Uterus (tissue), 2 donors: ENCODE measurements around the gene SPINK2.

Experiments
- POLR2A ChIP-seq, 2 donors: fragments of 450-650 bp; IDR thresholded peaks; one replicate each; pipeline ENCODE4 v1.6.1; 2016; ENCODE audit warnings: antibody characterized with exemption in 2 of 2, mild to moderate bottlenecking in 1 of 2, moderate library complexity in 1 of 2
- TF ChIP-seq, protein P1 (sequence below), 4 experiments: fragments of 200-600 bp in 2 of 4; fragments of 450-650 bp in 2 of 4; sonication (generic) in 2 of 4; IDR thresholded peaks; one replicate each; pipeline ENCODE4 v1.5.1; 2016 to 2019; ENCODE audit warnings: antibody characterized with exemption in 4 of 4, mild to moderate bottlenecking in 2 of 4, moderate library complexity in 1 of 4

DNA sequence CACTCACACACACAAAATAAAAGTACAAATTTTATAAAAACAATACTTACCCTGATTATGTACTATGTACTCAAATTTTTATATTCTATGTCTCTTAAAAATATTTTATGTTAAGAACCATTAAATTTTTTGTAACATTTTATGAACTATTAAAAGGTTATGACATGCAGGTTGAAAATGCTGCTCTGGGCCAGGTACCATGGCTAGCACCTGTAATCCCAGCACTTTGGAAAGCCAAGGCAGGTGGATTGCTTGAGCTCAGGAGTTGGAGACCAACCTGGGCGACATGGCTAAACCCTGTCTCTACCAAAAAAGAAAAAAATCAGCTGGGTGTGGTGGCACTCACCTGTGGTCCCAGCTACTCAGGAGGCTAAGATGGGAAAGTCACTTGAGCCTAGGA is 29.4 kb upstream of the SPINK2 start:
- TF ChIP-seq POLR2A (IDR thresholded peaks at IDR 0.05), result no peak
- TF ChIP-seq, protein P1, sequence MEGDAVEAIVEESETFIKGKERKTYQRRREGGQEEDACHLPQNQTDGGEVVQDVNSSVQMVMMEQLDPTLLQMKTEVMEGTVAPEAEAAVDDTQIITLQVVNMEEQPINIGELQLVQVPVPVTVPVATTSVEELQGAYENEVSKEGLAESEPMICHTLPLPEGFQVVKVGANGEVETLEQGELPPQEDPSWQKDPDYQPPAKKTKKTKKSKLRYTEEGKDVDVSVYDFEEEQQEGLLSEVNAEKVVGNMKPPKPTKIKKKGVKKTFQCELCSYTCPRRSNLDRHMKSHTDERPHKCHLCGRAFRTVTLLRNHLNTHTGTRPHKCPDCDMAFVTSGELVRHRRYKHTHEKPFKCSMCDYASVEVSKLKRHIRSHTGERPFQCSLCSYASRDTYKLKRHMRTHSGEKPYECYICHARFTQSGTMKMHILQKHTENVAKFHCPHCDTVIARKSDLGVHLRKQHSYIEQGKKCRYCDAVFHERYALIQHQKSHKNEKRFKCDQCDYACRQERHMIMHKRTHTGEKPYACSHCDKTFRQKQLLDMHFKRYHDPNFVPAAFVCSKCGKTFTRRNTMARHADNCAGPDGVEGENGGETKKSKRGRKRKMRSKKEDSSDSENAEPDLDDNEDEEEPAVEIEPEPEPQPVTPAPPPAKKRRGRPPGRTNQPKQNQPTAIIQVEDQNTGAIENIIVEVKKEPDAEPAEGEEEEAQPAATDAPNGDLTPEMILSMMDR (IDR thresholded peaks at IDR 0.05), result no peak
